GM23338 (cell line): ENCODE measurements around the gene POTEC. TPM values are rescaled to one million over a fixed set of nuclear protein-coding genes. Genes with fewer than 3 reads are reported as not detected.
"Not testable (repeated sequence)": the region's sequence is repeated elsewhere in the genome, so short reads cannot be mapped to it uniquely, and the experiment has no call there.

Source experiments
- ATAC-seq: fragments of 200-7000 bp; cut with Tn5 transposase; 3 replicates; pipeline ENCODE4 v1.9.1; 2020
- DNase-seq: peaks from one replicate; pipeline ENCODE4 v3.0.0-alpha.2; 2015; ENCODE audit warnings: low spot score
- H2AFZ ChIP-seq: fragments of 200-600 bp; sonication (generic); 2 replicates; pipeline ENCODE4 v1.8.0; 2016; ENCODE audit warnings: antibody characterized with exemption, mild to moderate bottlenecking, moderate library complexity
- H3F3A ChIP-seq: fragments of 200-600 bp; sonication (generic); replicated peaks from 2 replicates; pipeline ENCODE4 v1.8.0; 2017; ENCODE audit warnings: antibody characterized with exemption, mixed run types, low read depth
- H3K27ac ChIP-seq: fragments of 200-600 bp; sonication (generic); 2 replicates; pipeline ENCODE4 v1.6.1; 2016; ENCODE audit warnings: low read depth
- H3K27me3 ChIP-seq: fragments of 200-600 bp; sonication (generic); 2 replicates; pipeline ENCODE4 v1.8.0; 2016; ENCODE audit warnings: mild to moderate bottlenecking, mixed run types, moderate library complexity; ENCODE audit not compliant: insufficient read depth
- H3K36me3 ChIP-seq: fragments of 200-600 bp; sonication (generic); 2 replicates; pipeline ENCODE4 v1.8.0; 2016; ENCODE audit warnings: mild to moderate bottlenecking; ENCODE audit not compliant: insufficient read depth
- H3K4me1 ChIP-seq: fragments of 200-600 bp; sonication (generic); 2 replicates; pipeline ENCODE4 v1.8.0; 2016; ENCODE audit warnings: mild to moderate bottlenecking, moderate library complexity; ENCODE audit not compliant: insufficient read depth
- H3K4me2 ChIP-seq: fragments of 200-600 bp; sonication (generic); 2 replicates; pipeline ENCODE4 v1.7.1; 2017; ENCODE audit warnings: mixed run types
- H3K4me3 ChIP-seq: fragments of 200-600 bp; sonication (generic); 2 replicates; pipeline ENCODE4 v1.6.1; 2016; ENCODE audit warnings: mixed run types
- H3K79me2 ChIP-seq: fragments of 200-600 bp; sonication (generic); replicated peaks from 2 replicates; pipeline ENCODE4 v1.8.0; 2017; ENCODE audit warnings: mild to moderate bottlenecking; ENCODE audit not compliant: insufficient read depth
- H3K9me2 ChIP-seq: fragments of 200-600 bp; sonication (generic); 2 replicates; pipeline ENCODE4 v1.8.0; 2017; ENCODE audit not compliant: insufficient read depth
- H4K20me1 ChIP-seq: fragments of 200-600 bp; sonication (generic); replicated peaks from 2 replicates; pipeline ENCODE4 v1.8.0; 2017; ENCODE audit warnings: mild to moderate bottlenecking; ENCODE audit not compliant: insufficient read depth
- H3K27ac Mint-ChIP-seq: 2 replicates; pipeline ENCODE4 v1.8.0; 2020; ENCODE audit warnings: inconsistent platforms, mild to moderate bottlenecking, moderate library complexity, mixed read lengths
- H3K27me3 Mint-ChIP-seq: 3 replicates; pipeline ENCODE4 v1.8.0; 2022; ENCODE audit warnings: low read depth, mild to moderate bottlenecking, moderate library complexity, mixed read lengths, inconsistent platforms; ENCODE audit not compliant: insufficient read depth, poor library complexity
- H3K36me3 Mint-ChIP-seq: 3 replicates; pipeline ENCODE4 v1.8.0; 2021; ENCODE audit warnings: low read depth, mild to moderate bottlenecking, inconsistent platforms, moderate library complexity, mixed read lengths
- H3K4me1 Mint-ChIP-seq: 3 replicates; pipeline ENCODE4 v1.8.0; 2020; ENCODE audit warnings: mild to moderate bottlenecking, inconsistent platforms, mixed read lengths
- H3K4me3 Mint-ChIP-seq: 3 replicates; pipeline ENCODE4 v1.8.0; 2021; ENCODE audit warnings: moderate library complexity, mild to moderate bottlenecking, inconsistent platforms, mixed read lengths
- H3K9me3 Mint-ChIP-seq: 3 replicates; pipeline ENCODE4 v1.8.0; 2020; ENCODE audit warnings: moderate library complexity, mild to moderate bottlenecking, inconsistent platforms, mixed read lengths
- polyA plus RNA-seq: library from polyadenylated mRNA; unstranded; fragments of >200 nt; fragmentation: Nextera tagmentation; extraction: Ambion mirVana; gene quantifications from 2 replicates; pipeline ENCODE4 v1.2.1, GENCODE V29; 2016
- total RNA-seq: library from RNA; depleted of rRNA; stranded (reverse); fragments of >200 nt; shearing (Covaris generic); gene quantifications from 2 replicates; pipeline ENCODE4 v1.2.3, GENCODE V29; 2014

Gene POTEC
- total and polyA plus RNA-seq, 2 experiments from 2014 or later: not detected

GRCh38 chr18:14486926-14487580 lies 56.3 kb downstream of the POTEC start:
- not testable (repeated sequence) for H3K27me3 Mint-ChIP-seq, H3K27ac Mint-ChIP-seq, H3K9me2 ChIP-seq, H3K27ac ChIP-seq, DNase-seq, H3K79me2 ChIP-seq, H3K4me3 Mint-ChIP-seq, H3K4me1 ChIP-seq, H3K4me3 ChIP-seq, ATAC-seq, H4K20me1 ChIP-seq, H3K36me3 Mint-ChIP-seq, H3K27me3 ChIP-seq, H3F3A ChIP-seq, H3K36me3 ChIP-seq, H3K4me1 Mint-ChIP-seq, H3K4me2 ChIP-seq, H2AFZ ChIP-seq
- H3K9me3 Mint-ChIP-seq: peaks cover 32% of the 10 kb centered on the region

- H2AFZ ChIP-seq, H3K9me2 ChIP-seq, H3K4me3 Mint-ChIP-seq, H3K27me3 ChIP-seq, H3K4me1 ChIP-seq, ATAC-seq, H3K79me2 ChIP-seq, H3K27me3 Mint-ChIP-seq, H3K36me3 Mint-ChIP-seq, H3K4me3 ChIP-seq, DNase-seq, H4K20me1 ChIP-seq, H3F3A ChIP-seq, H3K27ac ChIP-seq, H3K4me1 Mint-ChIP-seq, H3K4me2 ChIP-seq, H3K36me3 ChIP-seq, H3K27ac Mint-ChIP-seq: not testable (repeated sequence)
- peaks cover 20% of the 10 kb centered on the region for H3K9me3 Mint-ChIP-seq
These were observed 64.3 kb downstream of the POTEC start for GRCh38 chr18:14479076-14479475.

GRCh38 chr18:14475520-14475919 lies 67.9 kb downstream of the POTEC start:
- H3K4me2 ChIP-seq, H3K4me3 Mint-ChIP-seq, H3F3A ChIP-seq, H3K27me3 Mint-ChIP-seq, ATAC-seq, H3K36me3 ChIP-seq, H2AFZ ChIP-seq, H3K27ac ChIP-seq, H3K4me1 ChIP-seq, H3K4me1 Mint-ChIP-seq, H4K20me1 ChIP-seq, H3K9me2 ChIP-seq, H3K36me3 Mint-ChIP-seq, H3K79me2 ChIP-seq, DNase-seq, H3K27ac Mint-ChIP-seq, H3K4me3 ChIP-seq, H3K27me3 ChIP-seq: not testable (repeated sequence)
- H3K9me3 Mint-ChIP-seq: peaks cover 37% of the 10 kb centered on the region

GRCh38 chr18:14474752-14475151 lies 68.6 kb downstream of the POTEC start:
- not testable (repeated sequence) for H3K27ac Mint-ChIP-seq, DNase-seq, ATAC-seq, H3K4me1 ChIP-seq, H3K36me3 ChIP-seq, H3K36me3 Mint-ChIP-seq, H2AFZ ChIP-seq, H3K79me2 ChIP-seq, H3K4me3 ChIP-seq, H3K9me2 ChIP-seq, H3K4me2 ChIP-seq, H3K27me3 ChIP-seq, H4K20me1 ChIP-seq, H3K4me1 Mint-ChIP-seq, H3K27ac ChIP-seq, H3K27me3 Mint-ChIP-seq, H3K4me3 Mint-ChIP-seq, H3F3A ChIP-seq
- peaks cover 42% of the 10 kb centered on the region for H3K9me3 Mint-ChIP-seq

GRCh38 chr18:14474007-14474720 lies 69.2 kb downstream of the POTEC start:
- H3K4me1 Mint-ChIP-seq, H3K27ac ChIP-seq, H4K20me1 ChIP-seq, H3K27me3 Mint-ChIP-seq, H3K4me3 Mint-ChIP-seq, H3K36me3 Mint-ChIP-seq, ATAC-seq, H3K27me3 ChIP-seq, H3F3A ChIP-seq, H3K36me3 ChIP-seq, DNase-seq, H3K4me1 ChIP-seq, H3K79me2 ChIP-seq, H3K27ac Mint-ChIP-seq, H2AFZ ChIP-seq, H3K9me2 ChIP-seq, H3K4me3 ChIP-seq, H3K4me2 ChIP-seq: not testable (repeated sequence)
- peaks cover 48% of the 10 kb centered on the region for H3K9me3 Mint-ChIP-seq

GRCh38 chr18:14473250-14474006 lies 70.0 kb downstream of the POTEC start:
- H3K4me2 ChIP-seq, H3K4me3 Mint-ChIP-seq, H3K27ac Mint-ChIP-seq, DNase-seq, H3K36me3 Mint-ChIP-seq, H3K27me3 ChIP-seq, H3K27ac ChIP-seq, H4K20me1 ChIP-seq, H3K79me2 ChIP-seq, H3K4me3 ChIP-seq, ATAC-seq, H3K9me2 ChIP-seq, H3F3A ChIP-seq, H2AFZ ChIP-seq, H3K4me1 Mint-ChIP-seq, H3K27me3 Mint-ChIP-seq, H3K4me1 ChIP-seq, H3K36me3 ChIP-seq: not testable (repeated sequence)
- peaks cover 50% of the 10 kb centered on the region for H3K9me3 Mint-ChIP-seq
